PFSK-1 (cell line): ENCODE measurements around the gene GRK2.

Experiments used
- FOXP2 ChIP-seq: optimal IDR thresholded peaks from 2 replicates; pipeline ENCODE3; 2011; ENCODE audit warnings: borderline replicate concordance, control low read depth, inconsistent platforms; ENCODE audit not compliant: insufficient read depth; ENCODE audit errors: extremely low read length, extremely low read depth
- POLR2AphosphoS5 ChIP-seq: IDR thresholded peaks from 2 replicates; pipeline ENCODE4 v1.6.1; 2012; ENCODE audit warnings: low read depth, mild to moderate bottlenecking, control low read depth, low read length, moderate library complexity
- SIN3A ChIP-seq: IDR thresholded peaks from 2 replicates; pipeline ENCODE4 v1.6.1; 2012; ENCODE audit warnings: mild to moderate bottlenecking, low read length, moderate library complexity, borderline replicate concordance; ENCODE audit not compliant: insufficient read depth
- TAF1 ChIP-seq: IDR thresholded peaks from 2 replicates; pipeline ENCODE4 v1.6.1; 2012; ENCODE audit warnings: low read length, control low read depth, borderline replicate concordance; ENCODE audit not compliant: insufficient read depth
- TF ChIP-seq, protein P1 (sequence below), 2 experiments: IDR thresholded peaks; 2 replicates each; pipeline versions ENCODE4 v1.6.1 to v1.8.0; 2011 to 2012; ENCODE audit warnings: low read depth in 2 of 2, low read length in 2 of 2, control low read depth in 1 of 2, inconsistent platforms in 1 of 2, mild to moderate bottlenecking in 1 of 2, moderate library complexity in 1 of 2; ENCODE audit not compliant: insufficient read depth in 1 of 2

The GRK2 gene

DNA sequence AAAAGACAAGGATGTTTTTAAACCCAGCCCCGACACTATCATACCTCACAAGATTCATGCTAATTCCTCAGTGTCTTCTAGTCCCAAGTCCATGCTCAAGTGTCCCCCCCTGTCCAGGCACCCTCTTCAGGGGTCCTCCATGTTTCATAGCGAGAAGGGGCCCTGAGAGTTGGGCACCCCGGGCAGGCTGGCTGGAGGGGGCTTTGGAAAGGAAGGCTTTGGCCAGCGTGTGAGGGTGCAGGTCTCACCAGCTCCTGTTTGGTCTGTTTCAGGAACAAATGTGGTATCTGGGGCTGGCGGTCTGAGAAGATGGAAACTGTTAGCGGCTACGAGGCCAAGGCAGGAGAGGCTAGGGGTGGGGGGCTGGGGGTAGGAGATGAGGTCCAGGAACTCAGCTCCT lies 32.5 kb downstream of the GRK2 start:
- TF ChIP-seq, protein P1, sequence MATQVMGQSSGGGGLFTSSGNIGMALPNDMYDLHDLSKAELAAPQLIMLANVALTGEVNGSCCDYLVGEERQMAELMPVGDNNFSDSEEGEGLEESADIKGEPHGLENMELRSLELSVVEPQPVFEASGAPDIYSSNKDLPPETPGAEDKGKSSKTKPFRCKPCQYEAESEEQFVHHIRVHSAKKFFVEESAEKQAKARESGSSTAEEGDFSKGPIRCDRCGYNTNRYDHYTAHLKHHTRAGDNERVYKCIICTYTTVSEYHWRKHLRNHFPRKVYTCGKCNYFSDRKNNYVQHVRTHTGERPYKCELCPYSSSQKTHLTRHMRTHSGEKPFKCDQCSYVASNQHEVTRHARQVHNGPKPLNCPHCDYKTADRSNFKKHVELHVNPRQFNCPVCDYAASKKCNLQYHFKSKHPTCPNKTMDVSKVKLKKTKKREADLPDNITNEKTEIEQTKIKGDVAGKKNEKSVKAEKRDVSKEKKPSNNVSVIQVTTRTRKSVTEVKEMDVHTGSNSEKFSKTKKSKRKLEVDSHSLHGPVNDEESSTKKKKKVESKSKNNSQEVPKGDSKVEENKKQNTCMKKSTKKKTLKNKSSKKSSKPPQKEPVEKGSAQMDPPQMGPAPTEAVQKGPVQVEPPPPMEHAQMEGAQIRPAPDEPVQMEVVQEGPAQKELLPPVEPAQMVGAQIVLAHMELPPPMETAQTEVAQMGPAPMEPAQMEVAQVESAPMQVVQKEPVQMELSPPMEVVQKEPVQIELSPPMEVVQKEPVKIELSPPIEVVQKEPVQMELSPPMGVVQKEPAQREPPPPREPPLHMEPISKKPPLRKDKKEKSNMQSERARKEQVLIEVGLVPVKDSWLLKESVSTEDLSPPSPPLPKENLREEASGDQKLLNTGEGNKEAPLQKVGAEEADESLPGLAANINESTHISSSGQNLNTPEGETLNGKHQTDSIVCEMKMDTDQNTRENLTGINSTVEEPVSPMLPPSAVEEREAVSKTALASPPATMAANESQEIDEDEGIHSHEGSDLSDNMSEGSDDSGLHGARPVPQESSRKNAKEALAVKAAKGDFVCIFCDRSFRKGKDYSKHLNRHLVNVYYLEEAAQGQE (IDR thresholded peaks at IDR 0.05; ENCODE audit: insufficient read depth in 1 of 2, low read depth in 2 of 2, low read length in 2 of 2), result no peak
- no peak for TF ChIP-seq TAF1
- TF ChIP-seq SIN3A, result no peak
- TF ChIP-seq POLR2AphosphoS5, result no peak
- no peak for TF ChIP-seq FOXP2

DNA sequence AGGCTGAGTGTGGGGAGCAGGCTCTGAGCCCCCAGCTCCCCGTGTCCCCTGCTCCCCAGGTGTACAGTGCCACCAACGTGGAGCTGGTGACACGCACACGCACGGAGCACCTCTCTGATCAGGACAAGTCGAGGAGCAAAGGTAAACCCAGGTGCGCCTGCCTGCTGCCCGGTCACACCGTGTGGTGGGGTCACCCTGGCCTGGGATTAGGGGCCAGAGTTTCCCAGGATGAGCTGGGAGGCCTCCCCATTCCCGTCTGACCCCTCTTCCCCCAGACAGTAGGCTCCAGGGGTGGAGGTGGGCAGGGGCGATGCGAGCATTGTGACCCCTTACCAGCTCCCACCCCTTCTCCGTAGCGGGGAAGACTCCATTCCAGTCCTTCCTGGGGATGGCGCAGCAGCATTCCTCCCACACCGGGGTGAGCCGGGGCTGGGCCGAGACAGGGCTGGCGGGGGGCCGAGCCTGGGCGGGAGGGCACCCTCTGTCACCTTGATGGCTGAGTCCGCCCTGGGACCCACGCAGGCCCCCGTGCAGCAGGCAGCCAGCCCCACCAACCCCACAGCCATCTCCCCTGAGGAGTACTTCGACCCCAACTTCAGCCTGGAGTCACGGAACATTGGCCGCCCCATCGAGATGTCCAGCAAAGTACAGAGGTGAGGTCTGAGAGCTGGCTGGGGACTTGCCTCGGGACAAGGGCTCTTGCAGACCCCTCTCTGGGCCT lies 33.4 kb downstream of the GRK2 start:
- no peak for TF ChIP-seq SIN3A
- TF ChIP-seq POLR2AphosphoS5, result no peak
- TF ChIP-seq TAF1, result no peak
- TF ChIP-seq FOXP2, result no peak
- TF ChIP-seq, protein P1 (IDR thresholded peaks at IDR 0.05; ENCODE audit: insufficient read depth in 1 of 2, low read depth in 2 of 2, low read length in 2 of 2), result no peak

DNA sequence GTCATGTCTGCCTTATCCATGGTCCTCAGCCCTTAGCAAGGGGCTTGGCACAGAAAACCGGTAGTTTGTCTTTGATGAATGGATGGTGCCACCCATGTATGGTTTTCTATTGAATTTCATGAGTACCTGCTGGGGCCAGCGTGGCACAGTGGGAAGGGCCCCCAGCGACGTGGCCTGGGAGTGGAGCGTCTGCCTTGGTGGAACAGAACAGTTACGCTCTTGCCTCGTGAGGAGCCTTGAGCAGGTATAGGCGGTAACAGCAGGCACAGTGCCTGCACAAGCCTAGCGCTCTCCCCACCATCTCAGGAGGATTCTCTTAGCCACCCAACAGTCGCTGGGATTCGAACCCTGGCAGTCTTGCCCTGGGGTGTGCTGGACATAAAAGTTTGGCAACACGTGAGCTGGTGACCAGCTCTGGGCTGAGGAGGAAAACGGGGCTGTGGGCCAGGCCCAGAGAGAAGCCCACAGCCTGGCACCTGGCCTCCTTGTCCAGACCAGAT lies 34.0 kb downstream of the GRK2 start:
- no peak for TF ChIP-seq TAF1
- TF ChIP-seq, protein P1 (IDR thresholded peaks at IDR 0.05; ENCODE audit: insufficient read depth in 1 of 2, low read depth in 2 of 2, low read length in 2 of 2), result no peak
- no peak for TF ChIP-seq FOXP2
- no peak for TF ChIP-seq SIN3A
- TF ChIP-seq POLR2AphosphoS5, result no peak

DNA sequence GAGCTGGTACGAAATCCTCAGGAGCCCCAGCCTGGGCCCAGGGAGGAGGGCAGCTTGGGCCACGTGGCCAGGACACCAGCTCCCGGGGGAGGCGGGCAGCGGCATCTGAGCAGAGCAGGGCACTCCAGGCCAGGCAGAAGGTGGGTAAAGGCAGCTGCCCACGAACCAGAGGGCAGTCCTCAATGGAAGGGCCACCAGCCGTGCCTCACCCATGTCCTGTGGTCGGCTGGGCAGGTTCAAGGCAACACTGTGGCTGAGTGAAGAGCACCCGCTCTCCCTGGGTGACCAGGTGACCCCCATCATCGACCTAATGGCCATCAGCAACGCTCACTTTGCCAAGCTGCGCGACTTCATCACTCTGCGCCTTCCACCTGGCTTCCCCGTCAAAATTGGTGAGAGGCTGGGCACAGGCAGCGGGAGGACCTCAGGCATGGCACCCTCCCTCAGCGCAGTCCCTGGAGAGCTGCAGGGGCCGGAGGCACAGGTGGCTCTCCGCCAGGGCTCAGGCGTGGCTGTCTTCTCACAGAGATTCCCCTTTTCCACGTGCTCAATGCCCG lies 34.6 kb downstream of the GRK2 start:
- TF ChIP-seq SIN3A (no peak), POLR2AphosphoS5 (no peak), FOXP2 (no peak)

DNA sequence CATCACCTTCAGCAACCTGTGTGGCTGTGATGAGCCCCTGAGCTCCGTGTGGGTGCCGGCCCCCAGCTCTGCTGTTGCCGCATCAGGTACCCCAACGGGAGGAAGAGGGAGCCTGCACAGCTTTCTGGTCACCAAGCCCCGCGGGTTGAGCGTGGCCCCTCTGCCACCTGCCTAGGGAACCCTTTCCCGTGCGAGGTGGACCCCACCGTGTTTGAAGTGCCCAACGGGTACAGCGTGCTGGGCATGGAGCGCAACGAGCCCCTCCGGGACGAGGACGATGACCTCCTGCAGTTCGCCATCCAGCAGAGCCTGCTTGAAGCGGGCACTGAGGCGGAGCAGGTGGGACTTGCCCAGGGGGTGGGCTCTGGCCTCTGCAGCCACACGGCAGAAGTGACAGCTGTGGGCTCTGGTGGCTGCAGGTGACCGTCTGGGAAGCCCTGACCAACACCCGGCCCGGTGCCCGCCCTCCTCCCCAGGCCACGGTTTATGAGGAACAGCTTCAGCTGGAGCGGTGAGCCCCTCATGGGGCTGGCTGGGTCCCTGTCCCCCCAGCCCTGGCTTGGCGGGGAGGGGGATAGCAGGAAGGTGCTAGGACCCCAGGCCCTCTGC lies 35.1 kb downstream of the GRK2 start:
- TF ChIP-seq, protein P1 (IDR thresholded peaks at IDR 0.05; ENCODE audit: insufficient read depth in 1 of 2, low read depth in 2 of 2, low read length in 2 of 2), result no peak
- TF ChIP-seq SIN3A (no peak), POLR2AphosphoS5 (no peak), TAF1 (no peak), FOXP2 (no peak)
